Esophagus squamous epithelium (tissue), 5 donors: Measurements from ENCODE around the gene SLC28A1. TPM values are rescaled to one million over a fixed set of nuclear protein-coding genes. Genes with fewer than 3 reads are reported as not detected.

ENCODE experiments used
- DNase-seq: peaks from one replicate; lab custom pipeline; 2025; lab: John Stamatoyannopoulos, UW
- H3K27ac ChIP-seq, 4 donors: fragments of 200-600 bp; sonication (generic); one replicate each; pipeline ENCODE4 v1.5.1; 2016 to 2019; ENCODE audit warnings: mild to moderate bottlenecking in 1 of 4
- H3K27me3 ChIP-seq, 4 donors: fragments of 200-600 bp; sonication (generic); 1 replicate in 3 of 4; 2 replicates in 1 of 4; pipeline versions ENCODE4 v1.5.1 to v1.6.0; 2017 to 2021; ENCODE audit warnings: antibody characterized with exemption in 1 of 4
- H3K36me3 ChIP-seq, 3 donors: fragments of 200-600 bp; sonication (generic); one replicate each; pipeline ENCODE4 v1.5.1; 2016 to 2019
- H3K4me1 ChIP-seq, 3 donors: fragments of 200-600 bp; sonication (generic); one replicate each; pipeline ENCODE4 v1.5.1; 2017 to 2019
- H3K4me3 ChIP-seq, 4 donors: fragments of 200-600 bp; sonication (generic); 1 replicate in 3 of 4; 2 replicates in 1 of 4; pipeline ENCODE4 v1.5.1; 2016 to 2019; ENCODE audit warnings: mild to moderate bottlenecking in 2 of 4, moderate library complexity in 1 of 4
- H3K9me3 ChIP-seq, 3 donors: fragments of 200-600 bp; sonication (generic); one replicate each; pipeline ENCODE4 v1.5.1; 2016 to 2019
- CTCF ChIP-seq, 6 experiments: fragments of 450-650 bp in 4 of 6; fragments of 200-600 bp in 2 of 6; sonication (generic) in 2 of 6; IDR thresholded peaks; one replicate each; pipeline ENCODE4 v1.5.1; 2016 to 2019; ENCODE audit warnings: antibody characterized with exemption in 6 of 6, mild to moderate bottlenecking in 4 of 6, moderate library complexity in 4 of 6
- POLR2A ChIP-seq, 4 donors: fragments of 450-650 bp; IDR thresholded peaks; one replicate each; pipeline ENCODE4 v1.6.1; 2017; ENCODE audit warnings: antibody characterized with exemption in 4 of 4, mild to moderate bottlenecking in 4 of 4, moderate library complexity in 3 of 4
- WGBS, 2 donors: methylation state at CpG; one replicate each; pipeline ENCODE4 v1.1.5; 2018; 5-methylcytosine and 5-hydroxymethylcytosine counted together
- intact Hi-C: fragments of 100-400 bp; cut with DNase I; formaldehyde crosslinking; loops from one replicate; pipeline ENCODE4 v1.15.0; 2022
- total RNA-seq, 4 donors: library from RNA; depleted of rRNA; stranded (reverse); fragments of >200 nt; gene quantifications; one replicate each; pipeline ENCODE4 v1.1.0, GENCODE V29; 2016
- donor health status: DM: yes; HTN: yes; CAD: no.

Gene SLC28A1
- total RNA-seq, 4 donors from 2014 or later = not detected

- Histone ChIP-seq H3K27ac (no peak overlapping the region), H3K9me3 (no peaks in the 10 kb centered on the region), H3K4me1 (no peaks in the 10 kb centered on the region), H3K27me3 (peaks cover 0 to 12% (median 0%) of the 10 kb centered on the region in 4 donors), H3K36me3 (no peaks in the 10 kb centered on the region), H3K4me3 (no peak overlapping the region)
- TF ChIP-seq CTCF (IDR thresholded peaks at IDR 0.05) (no peak), POLR2A (IDR thresholded peaks at IDR 0.05) (no peak)
- intact Hi-C loops = no loop called here
- DNase-seq = no peak
- WGBS, 2 donors = 81% methylated on average over 12 of the region's 17 CpGs; no CpG with 5 or more reads in 1 of the 2 donors
Observed at GRCh38 chr15:84888639-84889038, 4.2 kb downstream of the SLC28A1 start.

DNA sequence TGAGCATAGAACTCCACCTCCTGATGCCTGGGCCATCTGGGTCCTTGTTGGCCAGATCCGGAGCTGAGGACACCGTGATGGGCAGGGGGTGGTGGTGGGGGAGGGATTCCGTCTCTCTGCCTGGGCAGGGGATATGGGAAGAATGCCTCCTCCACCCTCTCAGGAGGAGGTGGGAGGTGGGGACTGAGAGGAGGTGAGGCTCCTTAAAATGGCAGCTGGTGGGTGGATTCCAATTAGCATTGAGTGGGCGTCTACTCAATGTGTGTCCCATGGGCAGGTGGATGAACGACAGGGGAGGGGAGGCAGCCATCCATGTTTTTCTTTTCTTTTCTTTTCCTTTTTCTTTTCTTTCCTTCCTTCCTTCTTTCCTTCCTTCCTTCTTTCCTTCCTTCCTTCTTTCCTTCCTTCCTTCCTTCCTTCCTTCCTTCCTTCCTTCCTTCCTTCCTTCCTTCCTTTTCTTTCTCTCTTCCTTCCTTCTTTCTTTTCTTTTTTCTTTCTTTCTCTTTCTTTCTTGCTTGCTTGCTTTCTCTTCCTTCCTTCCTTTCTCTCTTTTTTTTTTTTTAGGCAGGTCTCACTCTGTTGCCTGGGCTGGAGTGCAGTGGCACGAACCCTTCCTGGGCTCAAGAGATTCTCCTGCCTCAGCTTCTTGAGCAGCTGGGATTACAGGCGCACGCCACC is 5.0 kb downstream of the SLC28A1 start:
- Histone ChIP-seq H3K9me3 (no peaks in the 10 kb centered on the region), H3K36me3 (no peaks in the 10 kb centered on the region), H3K27ac (no peak overlapping the region), H3K27me3 (peaks cover 0 to 12% (median 0%) of the 10 kb centered on the region in 4 donors), H3K4me3 (no peak overlapping the region), H3K4me1 (peaks cover 0 to under 1% (median 0%) of the 10 kb centered on the region in 3 donors)
- DNase-seq = no peak
- TF ChIP-seq CTCF (IDR thresholded peaks at IDR 0.05) = no peak
- 80 to 82% methylated on average over 6 of the region's 8 CpGs for WGBS, 2 donors
- intact Hi-C loops = no loop called here

GRCh38 chr15:84889991-84890669 is 5.7 kb downstream of the SLC28A1 start:
- Histone ChIP-seq H3K4me3 (no peak overlapping the region), H3K36me3 (no peaks in the 10 kb centered on the region), H3K4me1 (peaks cover 0 to 5% (median 0%) of the 10 kb centered on the region in 3 donors), H3K27me3 (peaks cover 0 to 12% (median 0%) of the 10 kb centered on the region in 4 donors), H3K9me3 (no peaks in the 10 kb centered on the region), H3K27ac (no peak overlapping the region)
- no peak for DNase-seq
- TF ChIP-seq CTCF (IDR thresholded peaks at IDR 0.05) (no peak), POLR2A (IDR thresholded peaks at IDR 0.05) (no peak)
- intact Hi-C loops = no loop called here
- 100% methylated on average over 4 of the region's 6 CpGs; no CpG with 5 or more reads in 1 of the 2 donors for WGBS, 2 donors

DNA sequence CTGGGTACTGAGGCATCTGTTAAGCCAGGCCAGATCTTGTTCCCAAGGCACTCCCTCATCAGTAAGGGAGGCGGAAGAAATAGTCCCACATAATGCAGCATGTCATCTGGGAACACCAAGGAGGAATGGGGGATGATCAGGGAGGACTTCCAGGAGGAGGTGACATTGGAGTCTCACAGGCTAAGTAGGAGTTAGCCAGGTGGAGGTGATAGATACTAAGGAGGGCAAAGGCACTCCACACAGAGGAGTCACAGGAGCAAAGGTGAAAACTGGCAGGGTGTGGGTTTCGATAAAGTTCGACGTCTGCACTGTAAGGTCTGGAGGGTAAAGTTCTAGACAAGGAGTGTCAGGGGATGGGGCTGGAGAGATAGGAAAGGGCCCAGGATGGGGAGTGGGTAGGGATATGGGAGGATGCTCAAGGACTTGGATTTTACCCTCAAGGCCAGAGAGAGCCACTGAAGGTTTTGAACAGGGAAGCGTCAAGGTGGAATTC is 6.3 kb downstream of the SLC28A1 start:
- Histone ChIP-seq H3K4me1 (peaks cover 0 to 5% (median 0%) of the 10 kb centered on the region in 3 donors), H3K27ac (no peak overlapping the region), H3K9me3 (no peaks in the 10 kb centered on the region), H3K27me3 (peaks cover 0 to 12% (median 0%) of the 10 kb centered on the region in 4 donors), H3K36me3 (no peaks in the 10 kb centered on the region), H3K4me3 (no peak overlapping the region)
- intact Hi-C loops = no loop called here
- DNase-seq = no peak
- no peak for TF ChIP-seq POLR2A (IDR thresholded peaks at IDR 0.05)
- 91% methylated on average over 4 to 5 of the region's 5 CpGs for WGBS, 2 donors

GRCh38 chr15:84891339-84891738 is 6.9 kb downstream of the SLC28A1 start:
- Histone ChIP-seq H3K27me3 (peaks cover 0 to 12% (median 0%) of the 10 kb centered on the region in 4 donors), H3K4me1 (peaks cover 0 to 5% (median 0%) of the 10 kb centered on the region in 3 donors), H3K9me3 (no peaks in the 10 kb centered on the region), H3K4me3 (no peak overlapping the region), H3K27ac (no peak overlapping the region), H3K36me3 (no peaks in the 10 kb centered on the region)
- intact Hi-C loops = no loop called here
- WGBS, 2 donors = 84% methylated on average over 6 of the region's 6 CpGs
- no peak for DNase-seq
- no peak for TF ChIP-seq CTCF (IDR thresholded peaks at IDR 0.05)
